DND-41 (cell line): ENCODE data around the gene CPEB2.

Source experiments
- ATAC-seq: fragments of 200-7000 bp; cut with Tn5 transposase; 3 replicates; pipeline ENCODE4 v1.9.1; 2021; ENCODE audit warnings: low read depth; ENCODE audit not compliant: insufficient read depth
- DNase-seq: peaks from one replicate; pipeline ENCODE4 v3.0.0-alpha.2; 2020
- H2AFZ ChIP-seq: 2 replicates; pipeline ENCODE4 v1.6.0; 2012; ENCODE audit warnings: low read depth, low read length
- H3K27ac ChIP-seq: 2 replicates; pipeline ENCODE4 v1.5.1; 2012; ENCODE audit warnings: low read length, inconsistent platforms
- H3K27me3 ChIP-seq: fragments of 200-600 bp; sonication (generic); 2 replicates; pipeline ENCODE4 v1.6.0; 2012; ENCODE audit warnings: low read length, mild to moderate bottlenecking, inconsistent platforms; ENCODE audit not compliant: insufficient read depth, poor library complexity
- H3K36me3 ChIP-seq: 2 replicates; pipeline ENCODE4 v1.5.1; 2012; ENCODE audit warnings: low read length, inconsistent platforms; ENCODE audit not compliant: insufficient read depth
- H3K4me1 ChIP-seq: 2 replicates; pipeline ENCODE4 v1.5.1; 2012; ENCODE audit warnings: mild to moderate bottlenecking, low read length; ENCODE audit not compliant: insufficient read depth
- H3K4me2 ChIP-seq: 2 replicates; pipeline ENCODE4 v1.6.0; 2012; ENCODE audit warnings: mild to moderate bottlenecking, moderate library complexity, low read length, inconsistent platforms; ENCODE audit not compliant: insufficient read depth
- H3K4me3 ChIP-seq, 2 experiments: fragments of 200-600 bp in 1 of 2; shearing (Covaris generic) in 1 of 2; 2 replicates each; pipeline ENCODE4 v1.5.1; 2012 to 2016; ENCODE audit warnings: inconsistent platforms in 2 of 2, low read length in 2 of 2, mild to moderate bottlenecking in 2 of 2, low read depth in 1 of 2, moderate library complexity in 1 of 2
- H3K79me2 ChIP-seq: 2 replicates; pipeline ENCODE4 v1.6.0; 2012; ENCODE audit warnings: low read length, inconsistent platforms; ENCODE audit not compliant: insufficient read depth
- H3K9ac ChIP-seq: 2 replicates; pipeline ENCODE4 v1.6.0; 2012; ENCODE audit warnings: low read depth, mild to moderate bottlenecking, inconsistent platforms, low read length, moderate library complexity
- H3K9me3 ChIP-seq: 2 replicates; pipeline ENCODE4 v1.5.1; 2012; ENCODE audit warnings: low read length, moderate library complexity, mild to moderate bottlenecking, inconsistent platforms; ENCODE audit not compliant: insufficient read depth, severe bottlenecking
- H4K20me1 ChIP-seq: 2 replicates; pipeline ENCODE4 v1.6.0; 2012; ENCODE audit warnings: low read length; ENCODE audit not compliant: insufficient read depth
- EZH2 ChIP-seq: IDR thresholded peaks from 3 replicates; pipeline ENCODE4 v1.6.1; 2012; ENCODE audit warnings: borderline replicate concordance, low read depth, mild to moderate bottlenecking, moderate library complexity, low read length, inconsistent platforms; ENCODE audit not compliant: severe bottlenecking
- TF ChIP-seq, protein P1 (sequence below): IDR thresholded peaks from 2 replicates; pipeline ENCODE4 v1.5.1; 2012; ENCODE audit warnings: borderline replicate concordance, low read length, moderate library complexity, mild to moderate bottlenecking; ENCODE audit not compliant: poor library complexity, severe bottlenecking; ENCODE audit errors: extremely low read depth

The CPEB2 gene

DNA sequence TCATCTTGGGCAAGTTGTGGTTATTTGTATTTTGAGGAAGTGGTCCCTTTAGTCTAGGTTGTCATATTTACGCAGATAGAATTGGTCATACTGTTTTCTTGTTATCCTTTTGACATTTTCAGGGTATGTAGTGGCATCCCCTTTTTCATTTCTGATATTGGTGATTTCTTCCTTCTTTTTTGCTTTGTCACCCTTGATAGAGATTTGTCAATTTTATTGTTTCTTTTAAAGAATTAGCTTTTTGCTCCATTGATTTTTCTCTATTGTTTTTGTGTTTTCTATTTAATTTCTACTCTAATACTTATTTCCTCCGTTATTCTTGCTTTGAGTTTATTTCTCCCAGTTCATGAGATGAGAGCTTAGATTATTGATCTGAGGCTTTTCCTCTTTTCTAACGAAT is 87.7 kb downstream of the CPEB2 start:
- Histone ChIP-seq H3K27ac (no peak overlapping the region), H3K9me3 (no peaks in the 10 kb centered on the region), H3K4me1 (no peaks in the 10 kb centered on the region), H4K20me1 (no peaks in the 10 kb centered on the region), H3K79me2 (no peaks in the 10 kb centered on the region), H3K9ac (no peak overlapping the region), H2AFZ (no peak overlapping the region), H3K36me3 (no peaks in the 10 kb centered on the region), H3K27me3 (no peaks in the 10 kb centered on the region), H3K4me3 (no peak overlapping the region), H3K4me2 (no peak overlapping the region)
- no peak for ATAC-seq
- no peak for DNase-seq
- no peak for TF ChIP-seq EZH2
- TF ChIP-seq, protein P1, sequence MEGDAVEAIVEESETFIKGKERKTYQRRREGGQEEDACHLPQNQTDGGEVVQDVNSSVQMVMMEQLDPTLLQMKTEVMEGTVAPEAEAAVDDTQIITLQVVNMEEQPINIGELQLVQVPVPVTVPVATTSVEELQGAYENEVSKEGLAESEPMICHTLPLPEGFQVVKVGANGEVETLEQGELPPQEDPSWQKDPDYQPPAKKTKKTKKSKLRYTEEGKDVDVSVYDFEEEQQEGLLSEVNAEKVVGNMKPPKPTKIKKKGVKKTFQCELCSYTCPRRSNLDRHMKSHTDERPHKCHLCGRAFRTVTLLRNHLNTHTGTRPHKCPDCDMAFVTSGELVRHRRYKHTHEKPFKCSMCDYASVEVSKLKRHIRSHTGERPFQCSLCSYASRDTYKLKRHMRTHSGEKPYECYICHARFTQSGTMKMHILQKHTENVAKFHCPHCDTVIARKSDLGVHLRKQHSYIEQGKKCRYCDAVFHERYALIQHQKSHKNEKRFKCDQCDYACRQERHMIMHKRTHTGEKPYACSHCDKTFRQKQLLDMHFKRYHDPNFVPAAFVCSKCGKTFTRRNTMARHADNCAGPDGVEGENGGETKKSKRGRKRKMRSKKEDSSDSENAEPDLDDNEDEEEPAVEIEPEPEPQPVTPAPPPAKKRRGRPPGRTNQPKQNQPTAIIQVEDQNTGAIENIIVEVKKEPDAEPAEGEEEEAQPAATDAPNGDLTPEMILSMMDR, result no peak

DNA sequence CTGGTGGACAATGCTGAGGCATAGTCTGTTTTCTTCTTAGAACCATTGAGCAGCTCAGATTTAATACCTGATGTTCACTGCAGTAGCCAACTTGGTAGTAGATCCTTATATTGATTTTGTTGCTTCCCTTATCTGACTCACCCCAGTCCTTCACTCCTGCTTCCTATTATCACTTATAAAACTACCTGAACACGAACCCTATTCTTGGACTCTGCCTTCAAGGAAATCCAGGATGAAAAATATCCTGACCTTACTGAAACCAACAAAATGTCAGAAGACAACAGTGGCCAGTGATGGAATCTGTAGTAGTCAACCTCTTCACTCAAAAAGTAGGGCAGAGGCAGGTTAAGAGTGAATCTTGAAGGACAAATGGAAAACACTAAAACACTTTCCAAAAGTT is 98.1 kb downstream of the CPEB2 start:
- Histone ChIP-seq H3K27ac (no peak overlapping the region), H3K4me2 (no peak overlapping the region), H3K4me3 (no peak overlapping the region), H2AFZ (no peak overlapping the region), H3K36me3 (no peaks in the 10 kb centered on the region), H3K27me3 (peaks cover 4% of the 10 kb centered on the region), H3K4me1 (no peaks in the 10 kb centered on the region), H3K9ac (no peak overlapping the region), H3K9me3 (no peaks in the 10 kb centered on the region), H4K20me1 (no peaks in the 10 kb centered on the region), H3K79me2 (no peaks in the 10 kb centered on the region)
- DNase-seq (no peak), ATAC-seq (no peak)
- TF ChIP-seq EZH2, result no peak

DNA sequence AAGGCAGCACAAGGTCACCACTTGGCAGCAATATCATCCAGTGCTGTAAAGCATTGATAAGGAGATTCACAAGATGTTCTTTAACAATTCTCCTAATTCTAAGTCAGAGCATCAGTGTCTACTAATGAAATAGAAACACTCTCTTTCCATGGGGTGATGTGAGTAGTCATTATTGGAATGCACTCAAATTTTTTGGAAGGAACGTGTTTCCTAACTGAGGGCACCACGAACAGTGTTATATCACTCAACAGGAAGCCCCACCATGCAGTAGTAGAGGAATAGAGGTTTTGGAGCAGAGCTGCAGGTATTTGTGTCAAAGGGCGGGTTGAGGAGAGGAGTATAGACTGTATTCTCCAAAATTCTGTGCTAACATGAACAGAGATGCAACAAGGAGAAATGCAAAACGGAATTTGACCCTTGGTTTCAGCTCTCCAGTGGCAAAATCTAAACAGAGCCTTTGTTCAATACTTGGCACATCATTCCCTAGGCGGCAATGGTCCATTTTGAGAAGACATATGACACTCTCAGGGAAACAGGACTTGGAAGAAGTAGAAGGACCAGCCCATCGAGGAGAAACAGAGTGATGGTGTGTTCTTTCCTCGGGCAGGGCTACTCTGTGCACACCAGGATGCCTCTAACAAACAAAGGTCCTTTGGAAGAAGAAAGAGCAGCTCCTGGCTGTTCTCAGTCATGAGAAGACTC is 98.9 kb downstream of the CPEB2 start:
- TF ChIP-seq, protein P1, result no peak
- no peak for TF ChIP-seq EZH2
- no peak for ATAC-seq
- Histone ChIP-seq H3K4me2 (no peak overlapping the region), H3K4me1 (no peaks in the 10 kb centered on the region), H2AFZ (no peak overlapping the region), H4K20me1 (no peaks in the 10 kb centered on the region), H3K27me3 (peaks cover 4% of the 10 kb centered on the region), H3K9ac (no peak overlapping the region), H3K4me3 (no peak overlapping the region), H3K36me3 (no peaks in the 10 kb centered on the region), H3K79me2 (no peaks in the 10 kb centered on the region), H3K9me3 (no peaks in the 10 kb centered on the region), H3K27ac (no peak overlapping the region)
- DNase-seq, result no peak

DNA sequence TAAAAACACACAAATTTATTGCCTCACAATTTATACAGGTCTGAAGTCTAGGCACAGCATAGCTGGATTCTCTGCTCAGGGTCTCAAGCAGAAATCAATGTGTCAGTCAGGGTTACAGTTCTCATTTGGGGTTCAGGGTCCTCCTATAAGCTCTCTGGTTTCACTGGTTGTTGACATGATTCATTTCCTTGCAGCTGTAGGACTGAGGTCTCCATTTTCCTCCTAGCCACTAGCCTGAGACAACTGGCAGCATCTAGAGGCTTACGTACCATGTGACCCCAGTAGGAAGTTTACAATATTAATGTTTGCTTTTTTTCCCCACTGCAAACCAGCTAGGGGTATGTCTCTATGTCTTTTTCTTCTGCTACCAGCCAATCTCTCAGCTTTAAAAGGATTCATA is 102.5 kb downstream of the CPEB2 start:
- Histone ChIP-seq H3K4me1 (no peaks in the 10 kb centered on the region), H3K4me3 (no peak overlapping the region), H3K9ac (no peak overlapping the region), H3K9me3 (no peaks in the 10 kb centered on the region), H3K27me3 (peaks cover 7% of the 10 kb centered on the region), H3K4me2 (no peak overlapping the region), H2AFZ (no peak overlapping the region), H3K79me2 (no peaks in the 10 kb centered on the region), H4K20me1 (no peaks in the 10 kb centered on the region), H3K27ac (no peak overlapping the region), H3K36me3 (no peaks in the 10 kb centered on the region)
- TF ChIP-seq, protein P1, result no peak
- TF ChIP-seq EZH2, result no peak
- ATAC-seq (no peak), DNase-seq (no peak)
